ENCODE data around the gene CCDC88B.

The CCDC88B gene

GRCh38 chr11:64360448-64360921, 20.5 kb downstream of the CCDC88B start:
- DNase-seq, result no peak

- DNase-seq, result no peak
Observed at GRCh38 chr11:64361659-64362058, 21.7 kb downstream of the CCDC88B start.

GRCh38 chr11:64362339-64362738, 22.3 kb downstream of the CCDC88B start:
- DNase-seq, result no peak

- DNase-seq, result no peak
Observed at GRCh38 chr11:64364435-64364834, 24.4 kb downstream of the CCDC88B start.

GRCh38 chr11:64364911-64365310, 24.9 kb downstream of the CCDC88B start:
- DNase-seq, result no peak

GRCh38 chr11:64366751-64367150, 26.7 kb downstream of the CCDC88B start:
- DNase-seq, result no peak

GRCh38 chr11:64367931-64368672, 28.1 kb downstream of the CCDC88B start:
- no peak for DNase-seq

GRCh38 chr11:64368673-64369074, 28.7 kb downstream of the CCDC88B start:
- DNase-seq, result no peak

GRCh38 chr11:64369440-64370421, 29.7 kb downstream of the CCDC88B start:
- DNase-seq, result no peak

GRCh38 chr11:64371201-64371600, 31.2 kb downstream of the CCDC88B start:
- no peak for DNase-seq

- DNase-seq, result no peak
Observed at GRCh38 chr11:64372021-64372420, 32.0 kb downstream of the CCDC88B start.

- no peak for DNase-seq
Observed at GRCh38 chr11:64372802-64373597, 33.0 kb downstream of the CCDC88B start.

GRCh38 chr11:64373598-64373974, 33.6 kb downstream of the CCDC88B start:
- DNase-seq, result no peak

GRCh38 chr11:64376071-64376470, 36.1 kb downstream of the CCDC88B start:
- no peak for DNase-seq

- DNase-seq, result no peak
Observed at GRCh38 chr11:64378335-64378880, 38.4 kb downstream of the CCDC88B start.

- no peak for DNase-seq
Observed at GRCh38 chr11:64379160-64379559, 39.2 kb downstream of the CCDC88B start.

- DNase-seq, result no peak
Observed at GRCh38 chr11:64379817-64380709, 40.1 kb downstream of the CCDC88B start.

- DNase-seq, result no peak
Observed at GRCh38 chr11:64381350-64381749, 41.3 kb downstream of the CCDC88B start.

- DNase-seq, result no peak
Observed at GRCh38 chr11:64382047-64382446, 42.0 kb downstream of the CCDC88B start.

- DNase-seq, result no peak
Observed at GRCh38 chr11:64382586-64382985, 42.6 kb downstream of the CCDC88B start.

GRCh38 chr11:64383580-64383979, 43.6 kb downstream of the CCDC88B start:
- no peak for DNase-seq
